Liver (tissue), 9 donors: Measurements from ENCODE around the gene DHCR7. TPM values are rescaled to one million over a fixed set of nuclear protein-coding genes. Genes with fewer than 3 reads are reported as not detected.

Experiments
- DNase-seq: peaks from one replicate; pipeline ENCODE4 v3.0.0-alpha.2; 2017; ENCODE audit warnings: low spot score
- H3K27ac ChIP-seq, 2 donors: one replicate each; pipeline ENCODE4 v1.7.0; 2013; ENCODE audit warnings: inconsistent platforms in 2 of 2, low read length in 2 of 2, control low read depth in 1 of 2, low read depth in 1 of 2, mild to moderate bottlenecking in 1 of 2
- H3K27me3 ChIP-seq, 4 donors: one replicate each; pipeline versions ENCODE4 v1.6.1 to v1.7.0; 2013; ENCODE audit warnings: low read length in 3 of 4, inconsistent platforms in 1 of 4, mild to moderate bottlenecking in 1 of 4, moderate library complexity in 1 of 4; ENCODE audit not compliant: control insufficient read depth in 4 of 4, insufficient read depth in 4 of 4
- H3K36me3 ChIP-seq, 4 donors: one replicate each; pipeline versions ENCODE4 v1.6.1 to v1.7.0; 2013; ENCODE audit warnings: low read length in 3 of 4, mild to moderate bottlenecking in 3 of 4, low read depth in 1 of 4, moderate library complexity in 1 of 4; ENCODE audit not compliant: control insufficient read depth in 4 of 4, insufficient read depth in 3 of 4
- H3K4me1 ChIP-seq, 4 donors: one replicate each; pipeline versions ENCODE4 v1.6.1 to v1.7.0; 2013; ENCODE audit warnings: low read length in 3 of 4, mild to moderate bottlenecking in 3 of 4, moderate library complexity in 1 of 4; ENCODE audit not compliant: control insufficient read depth in 4 of 4, insufficient read depth in 4 of 4
- H3K4me3 ChIP-seq, 3 donors: one replicate each; pipeline versions ENCODE4 v1.6.1 to v1.7.0; 2013; ENCODE audit warnings: low read length in 3 of 3, control low read depth in 1 of 3, low read depth in 1 of 3, mild to moderate bottlenecking in 1 of 3
- H3K9ac ChIP-seq, 2 donors: one replicate each; pipeline ENCODE4 v1.7.0; 2013; ENCODE audit warnings: low read length in 2 of 2, mild to moderate bottlenecking in 2 of 2, moderate library complexity in 2 of 2, control low read depth in 1 of 2, low read depth in 1 of 2
- H3K9me3 ChIP-seq, 4 donors: one replicate each; pipeline versions ENCODE4 v1.6.1 to v1.7.0; 2013; ENCODE audit warnings: low read length in 3 of 4; ENCODE audit not compliant: control insufficient read depth in 4 of 4
- ATF3 ChIP-seq: IDR thresholded peaks from 2 replicates; pipeline ENCODE4 v1.6.1; 2016; ENCODE audit warnings: antibody characterized with exemption
- CTCF ChIP-seq: fragments of 150-350 bp; IDR thresholded peaks from 2 replicates; pipeline ENCODE4 v1.5.1; 2017; ENCODE audit warnings: improper control_type of control experiment, low read depth, low read length; ENCODE audit not compliant: missing input control
- EGR1 ChIP-seq, 2 donors: IDR thresholded peaks; 2 replicates each; pipeline ENCODE4 v1.6.1; 2016 to 2018; ENCODE audit warnings: antibody characterized with exemption in 2 of 2, low read depth in 2 of 2
- FOXA1 ChIP-seq: IDR thresholded peaks from 2 replicates; pipeline ENCODE4 v1.6.1; 2016; ENCODE audit warnings: antibody characterized with exemption
- FOXA2 ChIP-seq: IDR thresholded peaks from 2 replicates; pipeline ENCODE4 v1.6.1; 2016; ENCODE audit warnings: antibody characterized with exemption
- GABPA ChIP-seq, 2 donors: IDR thresholded peaks in 1 of 2; conservative IDR thresholded peaks in 1 of 2; 2 replicates each; pipeline ENCODE4 v1.6.1; 2016; ENCODE audit warnings: antibody characterized with exemption in 2 of 2, mild to moderate bottlenecking in 1 of 2, moderate library complexity in 1 of 2
- HNF4A ChIP-seq, 2 donors: conservative IDR thresholded peaks; 2 replicates each; pipeline ENCODE4 v1.6.1; 2016; ENCODE audit warnings: antibody characterized with exemption in 2 of 2, mild to moderate bottlenecking in 2 of 2
- HNF4G ChIP-seq: IDR thresholded peaks from 2 replicates; pipeline ENCODE4 v1.6.1; 2016; ENCODE audit warnings: antibody characterized with exemption
- JUND ChIP-seq, 2 donors: IDR thresholded peaks; 2 replicates each; pipeline ENCODE4 v1.6.1; 2016; ENCODE audit warnings: antibody characterized with exemption in 2 of 2
- NR2F2 ChIP-seq: IDR thresholded peaks from 2 replicates; pipeline ENCODE4 v1.6.1; 2016; ENCODE audit warnings: antibody characterized with exemption
- RXRA ChIP-seq, 2 donors: IDR thresholded peaks; 2 replicates each; pipeline ENCODE4 v1.6.1; 2017 to 2018; ENCODE audit warnings: antibody characterized with exemption in 2 of 2, mild to moderate bottlenecking in 1 of 2
- SP1 ChIP-seq: IDR thresholded peaks from 2 replicates; pipeline ENCODE4 v1.6.1; 2018; ENCODE audit warnings: antibody characterized with exemption, mild to moderate bottlenecking
- YY1 ChIP-seq: IDR thresholded peaks from 2 replicates; pipeline ENCODE4 v1.6.1; 2016; ENCODE audit warnings: antibody characterized with exemption, mild to moderate bottlenecking
- ZBTB33 ChIP-seq: IDR thresholded peaks from 2 replicates; pipeline ENCODE4 v1.6.1; 2016; ENCODE audit warnings: antibody characterized with exemption
- WGBS: extraction: QIAGEN DNeasy Blood & Tissue Kit; methylation state at CpG from one replicate; pipeline ENCODE4 v1.1.7; 2013; 5-methylcytosine and 5-hydroxymethylcytosine counted together
- polyA plus RNA-seq, 2 donors: library from polyadenylated mRNA; stranded (reverse) in 1 of 2; unstranded in 1 of 2; fragments of 200-250 nt in 1 of 2; fragments of >200 nt in 1 of 2; fragmentation: Nextera tagmentation in 1 of 2; extraction: Ambion mirVana in 1 of 2; gene quantifications; one replicate each; pipeline versions ENCODE4 v1.2.1 to v1.2.3, GENCODE V29; 2013 to 2015
- total RNA-seq, 2 donors: library from RNA; depleted of rRNA; stranded (reverse); fragments of >200 nt; gene quantifications; one replicate each; pipeline ENCODE4 v1.2.3, GENCODE V29; 2014
- TF ChIP-seq, protein P1 (sequence below): IDR thresholded peaks from 2 replicates; pipeline ENCODE4 v1.6.1; 2016; ENCODE audit warnings: antibody characterized with exemption
- TF ChIP-seq, protein P2 (sequence below): IDR thresholded peaks from 2 replicates; pipeline ENCODE4 v1.6.1; 2016; ENCODE audit warnings: antibody characterized with exemption, mild to moderate bottlenecking
- donor health status: healthy.
- donor health status: healthy.
- donor health status: healthy.
- donor health status: healthy.
- donor health status: healthy.

DHCR7 gene
- total and polyA plus RNA-seq, 4 donors = 56.9 to 224 (median 172) TPM

DNA sequence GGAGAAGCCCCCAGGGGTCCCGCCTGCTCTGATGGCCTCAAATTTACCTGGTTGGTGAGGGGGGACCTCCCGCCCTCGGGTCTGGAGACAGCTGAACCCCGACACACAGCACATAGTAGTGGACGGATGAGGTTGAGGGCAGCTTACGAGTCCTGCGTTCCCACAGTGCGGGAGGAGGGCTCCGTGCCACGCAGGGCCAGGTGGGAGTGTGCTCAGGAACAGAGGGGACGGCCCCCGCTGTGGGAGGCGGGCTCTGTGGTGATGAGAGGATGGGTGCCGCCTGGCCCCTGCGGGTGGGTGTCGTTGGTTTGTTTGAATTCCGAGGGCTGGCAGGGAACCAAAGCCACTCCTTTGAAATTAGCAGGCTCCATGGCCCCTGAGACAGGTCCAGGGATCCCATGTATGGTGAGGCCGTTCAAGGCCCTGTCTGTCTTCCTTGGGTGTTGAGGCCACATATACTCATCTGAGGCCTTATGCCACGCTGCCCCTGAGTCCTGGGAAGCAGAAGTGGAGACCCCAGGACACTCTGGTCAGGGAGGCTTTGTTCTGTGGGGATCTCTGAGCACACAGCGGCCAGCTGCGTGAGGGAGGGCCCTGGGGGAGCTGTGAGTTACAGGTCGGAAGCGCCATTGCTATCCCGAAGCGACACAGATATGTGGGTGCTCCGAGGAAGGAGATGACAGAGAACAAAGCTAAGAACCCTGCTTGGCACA lies 26.7 kb upstream of the DHCR7 start:
- no peak overlapping the region for H3K4me3 ChIP-seq
- no peaks in the 10 kb centered on the region for H3K9me3 ChIP-seq
- H3K36me3 ChIP-seq = peaks cover 19 to 74% (median 33%) of the 10 kb centered on the region in 4 donors
- no peak for DNase-seq
- H3K27me3 ChIP-seq = no peaks in the 10 kb centered on the region
- 96% methylated on average over 26 of the region's 26 CpGs for WGBS
- no peak overlapping the region for H3K9ac ChIP-seq
- H3K4me1 ChIP-seq = no peaks in the 10 kb centered on the region
- no peak for TF ChIP-seq HNF4G
- no peak overlapping the region for H3K27ac ChIP-seq

DNA sequence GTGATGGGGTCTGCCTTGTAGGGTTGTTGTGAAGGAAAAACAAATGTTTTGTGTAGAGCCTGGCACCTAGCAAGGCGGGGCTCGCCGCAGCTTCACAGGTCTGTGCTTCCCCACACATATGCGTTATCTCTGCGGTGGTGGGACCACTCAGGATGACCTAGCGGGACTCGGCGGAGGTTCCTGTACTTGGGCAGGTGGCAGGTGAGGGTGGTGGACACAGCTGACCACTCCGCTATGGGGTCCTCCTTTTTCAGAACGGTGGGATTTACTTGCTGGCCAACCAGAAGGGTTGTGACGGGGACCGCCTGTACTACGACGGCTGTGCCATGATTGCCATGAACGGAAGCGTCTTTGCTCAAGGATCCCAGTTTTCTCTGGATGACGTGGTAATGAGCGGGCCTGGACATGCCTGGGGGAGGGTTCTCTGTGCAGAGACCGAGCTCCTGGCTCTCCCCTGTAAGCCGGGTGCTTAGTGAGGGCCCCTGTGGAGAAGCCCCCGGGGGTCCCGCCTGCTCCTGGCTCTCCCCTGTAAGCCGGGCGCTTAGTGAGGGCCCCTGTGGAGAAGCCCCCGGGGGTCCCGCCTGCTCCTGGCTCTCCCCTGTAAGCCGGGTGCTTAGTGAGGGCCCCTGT lies 26.1 kb upstream of the DHCR7 start:
- Histone ChIP-seq H3K4me1 (no peaks in the 10 kb centered on the region), H3K4me3 (no peak overlapping the region), H3K9me3 (no peaks in the 10 kb centered on the region), H3K36me3 (peaks cover 19 to 67% (median 30%) of the 10 kb centered on the region in 4 donors), H3K27ac (no peak overlapping the region), H3K9ac (no peak overlapping the region), H3K27me3 (no peaks in the 10 kb centered on the region)
- TF ChIP-seq EGR1 (IDR thresholded peaks at IDR 0.05; ENCODE audit: low read depth in 2 of 2) = no peak
- TF ChIP-seq GABPA (IDR thresholded peaks at IDR 0.05 in 1 of 2, conservative IDR thresholded peaks at IDR 0.05 in 1 of 2) = no peak
- no peak for TF ChIP-seq FOXA2
- no peak for TF ChIP-seq HNF4G
- no peak for TF ChIP-seq ZBTB33
- TF ChIP-seq HNF4A (conservative IDR thresholded peaks at IDR 0.05) = no peak
- no peak for TF ChIP-seq JUND (IDR thresholded peaks at IDR 0.05)
- TF ChIP-seq, protein P1, sequence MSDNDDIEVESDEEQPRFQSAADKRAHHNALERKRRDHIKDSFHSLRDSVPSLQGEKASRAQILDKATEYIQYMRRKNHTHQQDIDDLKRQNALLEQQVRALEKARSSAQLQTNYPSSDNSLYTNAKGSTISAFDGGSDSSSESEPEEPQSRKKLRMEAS = no peak
- DNase-seq = no peak
- 98% methylated on average over 27 of the region's 27 CpGs for WGBS

DNA sequence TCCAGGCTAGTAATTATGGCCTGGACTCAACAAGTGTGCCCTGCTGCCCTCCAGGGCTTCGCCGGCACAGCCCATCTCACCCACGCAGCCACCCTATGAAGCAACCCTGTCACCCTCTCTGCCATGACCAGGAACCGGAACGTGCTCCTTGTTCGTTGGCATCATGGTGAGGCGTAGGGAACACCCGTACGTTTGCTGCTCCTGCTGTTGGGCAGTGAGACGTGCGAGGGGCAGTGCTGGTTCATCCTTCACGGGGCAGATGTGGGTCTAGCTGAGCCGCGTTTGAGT lies 25.5 kb upstream of the DHCR7 start:
- TF ChIP-seq, protein P1 = no peak
- TF ChIP-seq YY1 (no peak), JUND (IDR thresholded peaks at IDR 0.05) (no peak), NR2F2 (no peak), RXRA (IDR thresholded peaks at IDR 0.05) (no peak), SP1 (no peak), HNF4G (no peak), ATF3 (no peak), FOXA2 (no peak), CTCF (no peak), ZBTB33 (no peak), HNF4A (conservative IDR thresholded peaks at IDR 0.05) (no peak), FOXA1 (no peak), EGR1 (IDR thresholded peaks at IDR 0.05; ENCODE audit: low read depth in 2 of 2) (no peak)
- TF ChIP-seq, protein P2, sequence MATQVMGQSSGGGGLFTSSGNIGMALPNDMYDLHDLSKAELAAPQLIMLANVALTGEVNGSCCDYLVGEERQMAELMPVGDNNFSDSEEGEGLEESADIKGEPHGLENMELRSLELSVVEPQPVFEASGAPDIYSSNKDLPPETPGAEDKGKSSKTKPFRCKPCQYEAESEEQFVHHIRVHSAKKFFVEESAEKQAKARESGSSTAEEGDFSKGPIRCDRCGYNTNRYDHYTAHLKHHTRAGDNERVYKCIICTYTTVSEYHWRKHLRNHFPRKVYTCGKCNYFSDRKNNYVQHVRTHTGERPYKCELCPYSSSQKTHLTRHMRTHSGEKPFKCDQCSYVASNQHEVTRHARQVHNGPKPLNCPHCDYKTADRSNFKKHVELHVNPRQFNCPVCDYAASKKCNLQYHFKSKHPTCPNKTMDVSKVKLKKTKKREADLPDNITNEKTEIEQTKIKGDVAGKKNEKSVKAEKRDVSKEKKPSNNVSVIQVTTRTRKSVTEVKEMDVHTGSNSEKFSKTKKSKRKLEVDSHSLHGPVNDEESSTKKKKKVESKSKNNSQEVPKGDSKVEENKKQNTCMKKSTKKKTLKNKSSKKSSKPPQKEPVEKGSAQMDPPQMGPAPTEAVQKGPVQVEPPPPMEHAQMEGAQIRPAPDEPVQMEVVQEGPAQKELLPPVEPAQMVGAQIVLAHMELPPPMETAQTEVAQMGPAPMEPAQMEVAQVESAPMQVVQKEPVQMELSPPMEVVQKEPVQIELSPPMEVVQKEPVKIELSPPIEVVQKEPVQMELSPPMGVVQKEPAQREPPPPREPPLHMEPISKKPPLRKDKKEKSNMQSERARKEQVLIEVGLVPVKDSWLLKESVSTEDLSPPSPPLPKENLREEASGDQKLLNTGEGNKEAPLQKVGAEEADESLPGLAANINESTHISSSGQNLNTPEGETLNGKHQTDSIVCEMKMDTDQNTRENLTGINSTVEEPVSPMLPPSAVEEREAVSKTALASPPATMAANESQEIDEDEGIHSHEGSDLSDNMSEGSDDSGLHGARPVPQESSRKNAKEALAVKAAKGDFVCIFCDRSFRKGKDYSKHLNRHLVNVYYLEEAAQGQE = no peak
- WGBS = 96% methylated on average over 14 of the region's 14 CpGs
- Histone ChIP-seq H3K9ac (no peak overlapping the region), H3K9me3 (no peaks in the 10 kb centered on the region), H3K4me1 (no peaks in the 10 kb centered on the region), H3K4me3 (no peak overlapping the region), H3K27me3 (no peaks in the 10 kb centered on the region), H3K27ac (no peak overlapping the region), H3K36me3 (peaks cover 19 to 64% (median 30%) of the 10 kb centered on the region in 4 donors)
- DNase-seq = no peak
